GM18498 (cell line): ENCODE measurements around the gene UNC5C.

Source experiments
- ATAC-seq: cut with Tn5 transposase; IDR thresholded peaks from one replicate; pipeline ENCODE4 v1.9.1; 2021; ENCODE audit warnings: mild to moderate bottlenecking, moderate library complexity; ENCODE audit not compliant: unreplicated experiment

Gene UNC5C

GRCh38 chr4:95470622-95471021, 78.2 kb downstream of the UNC5C start:
- ATAC-seq, result no peak

DNA sequence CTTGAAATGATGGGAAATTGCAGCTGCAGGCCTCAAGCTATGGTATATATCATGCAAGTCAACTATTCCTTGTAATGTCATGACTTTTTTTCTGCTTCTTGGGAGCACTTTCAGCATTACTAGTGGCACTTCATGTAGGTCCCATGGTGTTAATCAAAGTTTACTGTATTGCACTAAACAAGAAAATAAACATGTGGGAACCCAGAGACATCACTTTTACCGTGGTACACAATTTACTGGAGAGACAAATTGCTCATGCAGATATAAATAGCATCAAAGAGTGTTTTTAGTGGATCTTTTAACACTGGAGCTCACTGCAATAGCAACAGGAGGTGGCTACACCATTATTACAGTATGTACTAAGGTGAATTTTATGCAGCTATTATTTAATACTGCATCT, 79.2 kb downstream of the UNC5C start:
- ATAC-seq, result no peak

DNA sequence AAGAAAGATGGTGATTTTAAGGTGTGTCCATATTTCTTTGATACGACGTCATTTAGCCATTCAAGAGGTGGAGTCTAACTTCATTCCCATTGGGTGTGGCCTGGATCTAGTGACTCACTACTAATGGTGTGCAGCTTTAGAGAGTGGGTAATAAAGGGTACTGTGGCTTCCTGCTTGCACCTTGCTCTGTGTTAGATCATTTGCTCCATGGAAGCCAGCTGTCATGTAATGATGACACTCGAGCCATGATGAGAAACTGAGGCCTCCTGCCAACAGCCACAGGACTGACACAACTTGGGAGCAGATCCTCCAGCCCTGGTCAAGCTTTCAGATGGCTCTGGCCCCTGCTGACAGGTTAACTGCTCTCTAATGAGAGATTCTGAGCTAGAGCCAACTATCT, 82.0 kb downstream of the UNC5C start:
- ATAC-seq, result no peak

DNA sequence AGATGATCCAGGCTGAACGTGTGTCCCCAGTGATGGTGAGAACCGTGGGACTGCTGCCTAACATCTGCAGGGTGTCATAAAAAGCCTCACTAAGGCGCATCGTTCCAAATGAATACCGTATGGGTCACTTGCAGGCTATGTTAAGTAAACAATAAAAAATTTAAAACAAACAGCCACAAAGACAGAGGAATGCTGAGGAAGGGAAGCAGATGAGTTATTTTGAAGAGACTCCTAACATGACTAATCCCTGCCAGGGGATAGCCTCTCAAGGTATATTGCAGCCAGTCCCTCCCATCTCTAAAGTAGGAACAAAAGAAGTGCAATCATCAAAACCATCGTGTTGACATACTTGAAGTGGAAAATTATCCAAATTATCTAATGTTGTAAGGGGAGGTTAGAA, 83.8 kb downstream of the UNC5C start:
- ATAC-seq, result no peak

- ATAC-seq, result no peak
These were observed 85.9 kb downstream of the UNC5C start for GRCh38 chr4:95462921-95463320.

DNA sequence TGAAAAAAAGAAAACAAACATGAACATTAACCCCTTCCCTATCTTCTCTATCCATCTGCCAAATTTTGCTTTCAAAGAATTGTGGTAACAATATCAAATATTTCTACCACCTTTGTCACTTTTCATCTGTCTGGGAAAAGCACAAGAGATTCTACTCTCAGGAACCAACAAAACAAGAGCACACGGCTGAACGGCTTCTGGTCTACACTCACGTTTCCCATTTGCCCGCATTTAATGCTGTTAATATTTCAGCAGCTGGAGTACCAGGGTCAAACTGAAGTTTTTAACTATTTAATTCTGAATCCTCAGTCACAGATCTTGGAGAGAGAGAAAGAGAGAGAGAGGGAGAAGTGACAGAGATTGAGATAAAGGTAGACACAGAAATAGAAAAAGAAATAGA, 91.4 kb downstream of the UNC5C start:
- no peak for ATAC-seq

- ATAC-seq, result no peak
These were observed 98.5 kb downstream of the UNC5C start for GRCh38 chr4:95450294-95450693.

DNA sequence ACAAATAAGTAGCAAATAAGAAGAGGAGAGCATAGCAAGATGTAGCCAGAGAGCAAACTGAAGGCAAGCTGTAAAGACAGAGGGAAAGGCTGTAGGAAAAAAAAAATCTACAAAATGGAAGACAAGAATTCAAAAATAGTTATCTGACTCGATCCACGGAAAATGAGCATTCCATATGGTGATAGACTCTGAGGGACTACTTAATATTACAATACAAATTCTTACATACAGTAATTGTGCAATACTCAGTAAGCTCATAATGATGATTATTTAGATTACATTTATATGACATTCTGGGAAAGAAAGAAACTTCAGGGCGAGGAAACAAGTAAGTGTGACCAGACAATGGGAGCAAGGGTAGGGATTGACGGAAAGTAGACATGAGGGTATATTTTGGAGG, 102.6 kb downstream of the UNC5C start:
- ATAC-seq, result no peak

- no peak for ATAC-seq
These were observed 103.5 kb downstream of the UNC5C start for GRCh38 chr4:95445251-95445650.

- ATAC-seq, result no peak
These were observed 104.0 kb downstream of the UNC5C start for GRCh38 chr4:95444812-95445211.

GRCh38 chr4:95439896-95440295, 108.9 kb downstream of the UNC5C start:
- ATAC-seq, result no peak

DNA sequence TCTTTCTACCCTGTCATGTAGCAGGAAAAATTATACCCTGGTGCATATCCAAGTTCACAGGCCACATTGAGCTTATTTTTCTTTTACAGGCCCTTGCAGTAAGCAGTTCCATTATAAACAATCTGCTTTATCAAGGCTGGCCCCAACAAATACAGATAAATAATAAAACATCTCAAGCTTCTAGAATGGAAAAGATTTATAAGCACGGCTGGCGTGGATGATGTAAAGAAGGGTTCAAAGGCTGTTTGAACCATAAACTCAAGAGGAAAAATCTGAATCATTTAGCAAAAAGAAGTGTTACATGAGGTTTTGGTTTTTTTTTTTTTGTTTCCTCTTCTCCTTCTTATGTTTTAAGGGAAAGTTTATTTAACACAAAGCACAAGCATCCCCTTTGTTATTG, 109.7 kb downstream of the UNC5C start:
- ATAC-seq, result no peak

GRCh38 chr4:95432466-95432865, 116.3 kb downstream of the UNC5C start:
- no peak for ATAC-seq

GRCh38 chr4:95431678-95432077, 117.1 kb downstream of the UNC5C start:
- ATAC-seq, result no peak

DNA sequence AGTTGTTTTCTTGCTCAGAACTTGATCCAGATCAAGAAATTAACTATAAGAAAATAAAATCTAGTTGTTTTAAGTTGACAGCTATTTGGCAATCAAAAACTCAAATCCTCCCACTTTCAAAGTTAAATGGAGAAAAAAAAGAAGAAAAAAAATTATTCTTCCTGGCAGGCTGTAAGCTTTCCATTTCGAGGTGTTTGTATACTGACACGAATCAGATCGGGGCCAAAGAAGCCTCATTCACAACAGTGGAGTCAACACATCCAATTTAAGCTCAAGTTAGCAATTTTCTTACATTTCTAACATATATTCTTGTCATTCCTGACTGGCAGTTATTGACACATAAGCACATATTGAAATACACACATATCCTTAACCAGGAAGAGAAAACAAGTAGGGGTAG, 119.4 kb downstream of the UNC5C start:
- ATAC-seq, result no peak

- no peak for ATAC-seq
These were observed 120.3 kb downstream of the UNC5C start for GRCh38 chr4:95428291-95429070.

- no peak for ATAC-seq
These were observed 122.3 kb downstream of the UNC5C start for GRCh38 chr4:95426455-95426854.

DNA sequence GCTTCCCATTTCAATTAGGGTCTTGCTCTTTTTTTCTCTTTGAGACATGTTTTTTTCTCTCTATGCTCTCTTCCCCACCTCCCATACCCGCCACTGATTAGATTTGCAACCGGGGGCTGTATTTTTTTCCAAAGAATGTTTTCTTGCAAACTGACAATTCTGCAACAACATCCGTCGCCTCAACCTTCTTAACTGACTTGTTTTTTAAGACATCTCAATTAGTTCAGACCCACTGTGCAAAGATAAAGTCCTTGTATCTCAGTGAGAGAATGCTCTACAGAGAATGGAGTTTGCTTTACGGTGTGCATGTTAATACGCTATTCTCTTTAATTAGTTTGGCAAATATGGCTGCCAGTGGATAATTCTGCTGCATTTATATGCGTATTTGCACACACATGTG, 126.3 kb downstream of the UNC5C start:
- no peak for ATAC-seq

DNA sequence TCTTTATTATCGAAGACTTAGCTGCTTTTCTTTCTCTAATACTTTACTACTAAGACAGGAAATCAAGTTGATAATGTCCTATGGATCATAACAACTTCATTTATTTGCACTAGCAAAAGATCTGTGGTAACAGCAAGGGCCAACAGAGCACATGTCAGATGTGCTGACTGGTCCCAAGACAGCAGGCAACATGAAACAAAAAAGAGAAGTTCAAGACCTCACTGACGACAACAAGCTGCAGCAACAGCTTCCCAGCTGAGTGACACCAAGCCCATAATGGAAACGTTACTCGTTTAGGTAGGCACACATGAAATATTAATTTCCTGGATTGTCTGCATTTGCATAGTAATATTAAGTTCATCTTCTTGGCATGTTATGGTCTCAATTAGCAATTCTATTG, 126.9 kb downstream of the UNC5C start:
- no peak for ATAC-seq

- no peak for ATAC-seq
These were observed 131.2 kb downstream of the UNC5C start for GRCh38 chr4:95417531-95417930.

GRCh38 chr4:95415346-95415771, 133.4 kb downstream of the UNC5C start:
- ATAC-seq, result no peak

- no peak for ATAC-seq
These were observed 137.2 kb downstream of the UNC5C start for GRCh38 chr4:95411371-95412088.
